ENCODE measurements around the gene SNAI3. TPM values are rescaled to one million over a fixed set of nuclear protein-coding genes. Genes with fewer than 3 reads are reported as not detected.
A peak's percentile ranks its signal among the peaks of the same experiment; 100 is the strongest.

The SNAI3 gene
- total and polyA plus RNA-seq, 9 of the 15 experiments (the other 6 are each of a cell fraction or from before 2014, with no cell fraction given) = 0.04 to 4.1 (median 0.80) TPM; not detected in 1

DNA sequence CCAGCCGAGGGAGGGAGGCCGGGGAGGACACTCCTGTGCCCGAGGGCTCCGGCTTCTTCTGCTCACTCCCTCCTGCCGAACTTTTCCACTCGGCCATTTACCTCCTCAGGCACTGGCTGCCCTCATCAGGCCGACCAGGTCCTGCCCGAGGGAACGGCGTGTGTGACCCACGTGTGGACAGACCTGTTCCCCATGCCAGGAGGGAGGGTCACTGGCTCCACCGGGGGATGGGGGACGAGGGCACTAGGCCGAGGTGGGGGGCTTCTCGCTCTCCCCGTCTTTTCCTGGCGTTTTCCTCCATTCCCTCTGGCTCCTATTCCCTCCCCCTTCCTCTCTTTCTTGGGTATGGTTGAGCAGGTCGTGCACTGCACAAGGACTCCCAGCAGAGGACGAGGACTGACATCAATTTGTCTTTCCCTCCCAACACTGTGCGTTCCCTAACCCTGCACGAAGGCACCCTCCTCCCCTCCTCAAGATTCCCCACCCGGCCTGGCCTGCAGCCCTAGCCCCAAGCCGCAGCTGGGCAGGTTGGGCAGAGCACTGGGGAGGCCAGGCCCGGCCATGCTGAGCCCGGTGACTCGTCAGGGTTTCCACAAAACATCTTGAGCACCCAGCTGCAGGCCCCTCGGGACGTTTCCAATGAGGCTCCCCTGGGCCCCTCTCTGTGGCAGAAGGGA is 51.2 kb downstream of the SNAI3 start (continued):
- TF ChIP-seq KDM5B (IDR thresholded peaks at IDR 0.05; ENCODE audit: insufficient replicate concordance, low read depth, low read length) = peak; percentile 26
- TF ChIP-seq TEAD1 (CRISPR knock-in tag; IDR thresholded peaks at IDR 0.05) = 0 out of 4 replicates have a peak, but pooled peaks of 1 of the 2 experiments have one; percentile 29
- TF ChIP-seq, protein P1, sequence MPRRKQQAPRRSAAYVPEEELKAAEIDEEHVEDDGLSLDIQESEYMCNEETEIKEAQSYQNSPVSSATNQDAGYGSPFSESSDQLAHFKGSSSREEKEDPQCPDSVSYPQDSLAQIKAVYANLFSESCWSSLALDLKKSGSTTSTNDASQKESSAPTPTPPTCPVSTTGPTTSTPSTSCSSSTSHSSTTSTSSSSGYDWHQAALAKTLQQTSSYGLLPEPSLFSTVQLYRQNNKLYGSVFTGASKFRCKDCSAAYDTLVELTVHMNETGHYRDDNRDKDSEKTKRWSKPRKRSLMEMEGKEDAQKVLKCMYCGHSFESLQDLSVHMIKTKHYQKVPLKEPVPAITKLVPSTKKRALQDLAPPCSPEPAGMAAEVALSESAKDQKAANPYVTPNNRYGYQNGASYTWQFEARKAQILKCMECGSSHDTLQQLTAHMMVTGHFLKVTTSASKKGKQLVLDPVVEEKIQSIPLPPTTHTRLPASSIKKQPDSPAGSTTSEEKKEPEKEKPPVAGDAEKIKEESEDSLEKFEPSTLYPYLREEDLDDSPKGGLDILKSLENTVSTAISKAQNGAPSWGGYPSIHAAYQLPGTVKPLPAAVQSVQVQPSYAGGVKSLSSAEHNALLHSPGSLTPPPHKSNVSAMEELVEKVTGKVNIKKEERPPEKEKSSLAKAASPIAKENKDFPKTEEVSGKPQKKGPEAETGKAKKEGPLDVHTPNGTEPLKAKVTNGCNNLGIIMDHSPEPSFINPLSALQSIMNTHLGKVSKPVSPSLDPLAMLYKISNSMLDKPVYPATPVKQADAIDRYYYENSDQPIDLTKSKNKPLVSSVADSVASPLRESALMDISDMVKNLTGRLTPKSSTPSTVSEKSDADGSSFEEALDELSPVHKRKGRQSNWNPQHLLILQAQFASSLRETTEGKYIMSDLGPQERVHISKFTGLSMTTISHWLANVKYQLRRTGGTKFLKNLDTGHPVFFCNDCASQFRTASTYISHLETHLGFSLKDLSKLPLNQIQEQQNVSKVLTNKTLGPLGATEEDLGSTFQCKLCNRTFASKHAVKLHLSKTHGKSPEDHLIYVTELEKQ (CRISPR knock-in tag; IDR thresholded peaks at IDR 0.05) = no peak
- TF ChIP-seq YY1 (IDR thresholded peaks at IDR 0.05; ENCODE audit: borderline replicate concordance in 1 of 3, control insufficient read depth in 1 of 3, extremely low read depth in 1 of 3, insufficient read depth in 3 of 3, insufficient read length in 1 of 3, insufficient replicate concordance in 2 of 3, low read depth in 1 of 3, low read length in 2 of 3) = peak in 1 of 3 experiments; percentile 30
- no peak for TF ChIP-seq SAFB2 (IDR thresholded peaks at IDR 0.05; ENCODE audit: borderline replicate concordance, low read depth, low read length, severe bottlenecking)
- TF ChIP-seq DPF2 (IDR thresholded peaks at IDR 0.05) = 0 out of 2 replicates have a peak, but pooled peaks have one; percentile 18
- peak; percentile 76; the same call in 1 of the 2 replicates for TF ChIP-seq HLTF (IDR thresholded peaks at IDR 0.05)
- TF ChIP-seq, protein P2, sequence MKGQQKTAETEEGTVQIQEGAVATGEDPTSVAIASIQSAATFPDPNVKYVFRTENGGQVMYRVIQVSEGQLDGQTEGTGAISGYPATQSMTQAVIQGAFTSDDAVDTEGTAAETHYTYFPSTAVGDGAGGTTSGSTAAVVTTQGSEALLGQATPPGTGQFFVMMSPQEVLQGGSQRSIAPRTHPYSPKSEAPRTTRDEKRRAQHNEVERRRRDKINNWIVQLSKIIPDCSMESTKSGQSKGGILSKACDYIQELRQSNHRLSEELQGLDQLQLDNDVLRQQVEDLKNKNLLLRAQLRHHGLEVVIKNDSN (CRISPR knock-in tag; IDR thresholded peaks at IDR 0.05) = peak; percentile 25; the same call in 1 of the 2 replicates
- TF ChIP-seq, protein P3, sequence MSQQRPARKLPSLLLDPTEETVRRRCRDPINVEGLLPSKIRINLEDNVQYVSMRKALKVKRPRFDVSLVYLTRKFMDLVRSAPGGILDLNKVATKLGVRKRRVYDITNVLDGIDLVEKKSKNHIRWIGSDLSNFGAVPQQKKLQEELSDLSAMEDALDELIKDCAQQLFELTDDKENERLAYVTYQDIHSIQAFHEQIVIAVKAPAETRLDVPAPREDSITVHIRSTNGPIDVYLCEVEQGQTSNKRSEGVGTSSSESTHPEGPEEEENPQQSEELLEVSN (IDR thresholded peaks at IDR 0.05; ENCODE audit: borderline replicate concordance in 1 of 2, extremely low read depth in 1 of 2, insufficient read depth in 1 of 2, insufficient read length in 1 of 2, low read depth in 1 of 2, low read length in 1 of 2, poor library complexity in 1 of 2, severe bottlenecking in 1 of 2) = peak; percentile 39 to 51
- TF ChIP-seq XRCC5 (IDR thresholded peaks at IDR 0.05; ENCODE audit: low read depth, low read length) = 0 out of 2 replicates have a peak, but pooled peaks have one; percentile 1
- TF ChIP-seq CBFB (CRISPR knock-in tag; IDR thresholded peaks at IDR 0.05) = 0 out of 2 replicates have a peak, but pooled peaks have one; percentile 41
- TF ChIP-seq STAT5B (CRISPR knock-in tag; IDR thresholded peaks at IDR 0.05) = no peak
- TF ChIP-seq ETV5 (CRISPR knock-in tag; IDR thresholded peaks at IDR 0.05; ENCODE audit: low read depth) = 0 out of 2 replicates have a peak, but pooled peaks have one; percentile 33
- TF ChIP-seq, protein P4, sequence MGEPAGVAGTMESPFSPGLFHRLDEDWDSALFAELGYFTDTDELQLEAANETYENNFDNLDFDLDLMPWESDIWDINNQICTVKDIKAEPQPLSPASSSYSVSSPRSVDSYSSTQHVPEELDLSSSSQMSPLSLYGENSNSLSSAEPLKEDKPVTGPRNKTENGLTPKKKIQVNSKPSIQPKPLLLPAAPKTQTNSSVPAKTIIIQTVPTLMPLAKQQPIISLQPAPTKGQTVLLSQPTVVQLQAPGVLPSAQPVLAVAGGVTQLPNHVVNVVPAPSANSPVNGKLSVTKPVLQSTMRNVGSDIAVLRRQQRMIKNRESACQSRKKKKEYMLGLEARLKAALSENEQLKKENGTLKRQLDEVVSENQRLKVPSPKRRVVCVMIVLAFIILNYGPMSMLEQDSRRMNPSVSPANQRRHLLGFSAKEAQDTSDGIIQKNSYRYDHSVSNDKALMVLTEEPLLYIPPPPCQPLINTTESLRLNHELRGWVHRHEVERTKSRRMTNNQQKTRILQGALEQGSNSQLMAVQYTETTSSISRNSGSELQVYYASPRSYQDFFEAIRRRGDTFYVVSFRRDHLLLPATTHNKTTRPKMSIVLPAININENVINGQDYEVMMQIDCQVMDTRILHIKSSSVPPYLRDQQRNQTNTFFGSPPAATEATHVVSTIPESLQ (CRISPR knock-in tag; IDR thresholded peaks at IDR 0.05) = peak; percentile 68; the same call in 1 of the 2 replicates
- TF ChIP-seq RBFOX2 (IDR thresholded peaks at IDR 0.05; ENCODE audit: low read depth, low read length) = peak; percentile 9; the same call in 1 of the 2 replicates

All from K562 (cell line).